NOMO-1 treated with dmso at 0.1 percent for 144 hours (cell line): Measurements from ENCODE around the gene CD151.

Source experiments
- DNase-seq: peaks from one replicate; lab custom pipeline; 2025; ENCODE audit not compliant: unreplicated experiment; lab: John Stamatoyannopoulos, UW

CD151 gene

DNA sequence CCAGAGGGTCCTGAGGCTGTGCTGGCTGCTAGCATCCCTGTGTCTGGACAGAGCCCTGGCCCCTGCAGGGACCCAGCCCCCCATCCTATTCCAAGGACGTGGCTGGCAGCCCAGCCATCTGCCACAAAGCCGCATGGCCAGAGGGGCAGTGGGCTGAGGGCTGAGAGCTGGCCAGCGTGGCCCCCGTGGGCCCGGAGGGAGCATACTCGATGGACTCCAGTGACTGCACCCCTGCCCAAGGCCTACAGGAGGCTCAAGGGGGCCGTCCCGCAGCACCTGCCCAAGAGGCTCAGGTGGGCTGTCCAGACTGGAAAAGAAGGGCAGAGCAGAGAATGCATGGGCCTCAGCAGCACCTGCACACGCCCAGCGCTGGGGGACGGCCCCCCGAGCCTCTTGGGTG, 23.0 kb downstream of the CD151 start:
- no peak for DNase-seq

GRCh38 chr11:856397-856796, 23.6 kb downstream of the CD151 start:
- DNase-seq, result no peak

DNA sequence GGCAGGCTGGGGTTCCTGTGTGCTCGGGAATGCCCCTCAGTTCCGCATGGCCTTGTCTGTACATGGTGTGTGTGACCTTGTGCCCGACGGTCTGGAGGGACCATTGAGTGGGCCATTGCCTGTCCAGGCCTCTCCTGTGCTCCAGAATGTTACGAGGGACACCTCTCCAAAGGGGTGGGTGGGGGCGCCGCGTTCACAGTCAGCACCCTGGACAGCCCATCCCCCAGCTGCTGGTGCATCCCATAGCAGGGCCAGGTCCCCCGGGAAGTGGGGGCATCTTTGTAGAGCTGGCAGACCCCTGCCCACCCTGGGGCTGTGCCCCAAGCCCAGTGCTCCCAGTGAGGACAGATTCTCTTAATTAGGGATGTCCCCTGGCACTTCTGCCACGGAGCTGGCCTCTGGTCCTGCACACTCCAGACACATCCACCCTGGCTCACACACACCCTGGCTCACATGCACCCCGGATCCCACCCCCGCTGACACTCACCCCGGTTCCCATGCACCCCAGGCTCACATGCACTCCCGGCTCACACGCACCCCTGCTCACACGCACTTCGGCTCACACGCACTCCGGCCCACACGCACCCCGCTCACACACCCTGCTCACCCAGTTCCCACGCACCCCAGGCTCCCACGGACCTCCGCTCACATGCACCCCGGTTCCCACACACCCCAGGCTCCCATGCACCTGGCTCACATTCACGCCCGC, 25.5 kb downstream of the CD151 start:
- DNase-seq, result no peak

DNA sequence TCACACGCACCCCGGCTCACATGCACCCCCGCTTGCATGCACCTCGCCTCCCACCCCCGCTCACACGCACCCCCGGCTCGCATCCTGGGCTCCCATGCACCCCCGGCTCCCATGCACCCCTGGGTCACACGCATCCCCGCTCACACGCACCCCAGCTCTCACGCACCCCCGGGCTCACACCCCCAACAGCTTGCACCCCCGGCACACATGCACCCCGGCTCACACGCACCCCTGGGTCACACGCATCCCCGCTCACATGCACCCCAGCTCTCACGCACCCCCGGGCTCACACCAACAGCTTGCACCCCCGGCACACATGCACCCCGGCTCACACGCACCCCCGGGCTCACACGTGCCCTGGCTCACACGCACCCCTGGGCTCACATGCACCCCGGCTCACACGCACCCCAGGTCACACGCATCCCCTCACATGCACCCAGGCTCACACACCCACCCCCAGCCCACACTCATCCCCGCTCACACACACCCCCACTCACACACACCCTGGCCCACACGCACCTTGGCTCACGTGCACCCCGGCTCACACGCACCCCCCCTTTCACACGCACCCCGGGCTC, 26.1 kb downstream of the CD151 start:
- no peak for DNase-seq

- DNase-seq, result no peak
Observed at GRCh38 chr11:859394-860131, 26.8 kb downstream of the CD151 start.

DNA sequence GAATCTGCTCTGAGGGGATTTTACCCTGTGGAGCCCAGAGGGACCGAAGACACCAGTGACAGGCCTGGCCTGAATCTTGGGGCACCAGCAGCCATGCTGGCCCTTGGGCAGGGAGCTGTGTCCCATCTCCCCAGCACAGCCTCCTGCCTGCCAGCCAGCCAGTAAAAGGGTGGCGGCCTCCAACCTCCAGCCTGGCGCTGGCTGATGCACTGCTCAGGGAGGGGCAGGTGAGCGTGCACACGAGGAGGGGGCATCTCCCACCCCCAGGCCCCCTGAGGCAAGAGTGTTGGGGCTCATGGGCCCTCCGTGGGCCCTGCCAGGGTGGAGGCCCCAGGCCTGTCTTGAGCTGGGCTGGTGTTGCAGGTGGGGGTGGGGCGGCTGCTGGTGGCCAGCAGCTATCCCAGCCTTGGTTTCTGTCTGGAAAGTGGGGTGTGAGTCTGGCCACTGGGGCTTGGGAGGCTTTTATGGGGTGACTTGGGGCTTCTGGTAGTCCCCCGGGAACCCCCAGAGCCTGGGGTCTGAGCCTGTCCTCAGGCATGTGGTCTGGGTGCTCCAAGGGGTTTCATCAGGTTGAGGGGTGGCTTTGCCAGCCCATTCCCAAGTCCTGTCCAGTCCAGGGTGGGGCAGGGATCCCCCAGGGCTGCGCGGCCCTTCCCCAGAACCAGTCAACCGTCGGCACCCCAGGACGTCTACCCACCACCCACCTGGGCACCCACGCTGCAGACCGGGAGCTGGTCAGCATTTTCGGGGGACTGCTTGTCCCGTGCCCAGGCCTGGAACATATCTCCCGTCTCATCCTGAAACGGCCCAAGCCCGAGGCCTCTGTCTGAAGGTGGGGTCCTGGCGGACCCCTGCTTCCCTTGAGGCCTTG, 27.7 kb downstream of the CD151 start:
- DNase-seq, result no peak

GRCh38 chr11:861105-861479, 28.3 kb downstream of the CD151 start:
- DNase-seq, result no peak

DNA sequence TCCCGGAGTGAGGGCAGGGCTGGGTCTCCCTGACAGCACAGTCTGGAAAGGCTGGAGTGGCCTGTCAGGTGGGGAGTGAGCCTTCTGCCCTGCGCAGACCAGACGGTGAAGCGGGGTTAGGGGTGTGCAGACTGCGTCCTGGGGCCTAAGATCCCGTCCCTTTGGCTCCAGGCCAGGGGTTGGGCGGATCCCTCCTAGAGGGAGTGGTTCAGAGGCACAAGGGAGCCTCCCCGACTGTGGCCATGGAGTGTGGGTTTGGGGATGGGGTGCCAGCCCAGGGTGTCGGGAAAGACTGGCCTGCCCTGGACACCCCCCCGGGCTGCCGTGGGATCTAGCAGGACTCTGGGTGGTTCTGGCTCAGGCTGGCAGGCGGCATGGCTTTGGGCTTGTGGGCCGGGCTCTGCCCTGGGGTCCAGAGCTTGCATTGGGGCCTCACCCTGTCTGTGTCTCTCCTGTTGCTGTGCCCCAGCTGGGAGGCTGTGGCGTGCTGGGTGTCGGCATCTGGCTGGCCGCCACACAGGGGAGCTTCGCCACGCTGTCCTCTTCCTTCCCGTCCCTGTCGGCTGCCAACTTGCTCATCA, 29.4 kb downstream of the CD151 start:
- DNase-seq, result no peak

DNA sequence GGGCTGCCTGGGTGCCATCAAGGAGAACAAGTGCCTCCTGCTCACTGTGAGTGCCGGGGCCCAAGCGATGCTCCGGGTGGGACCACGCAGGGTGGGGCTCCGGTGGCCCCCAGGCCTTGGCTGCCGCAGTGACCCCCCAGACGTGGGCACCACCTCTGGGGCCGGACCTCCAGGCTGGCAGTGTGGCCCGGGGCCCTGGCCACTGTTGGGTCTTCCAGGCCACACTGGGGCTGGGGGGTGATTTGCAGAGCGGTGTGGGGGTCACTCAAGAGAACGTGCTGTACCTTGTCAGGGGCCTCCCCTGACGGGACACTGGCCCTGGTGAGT, 29.9 kb downstream of the CD151 start:
- no peak for DNase-seq

GRCh38 chr11:863023-863909, 30.5 kb downstream of the CD151 start:
- no peak for DNase-seq

- no peak for DNase-seq
Observed at GRCh38 chr11:863910-864827, 31.4 kb downstream of the CD151 start.

DNA sequence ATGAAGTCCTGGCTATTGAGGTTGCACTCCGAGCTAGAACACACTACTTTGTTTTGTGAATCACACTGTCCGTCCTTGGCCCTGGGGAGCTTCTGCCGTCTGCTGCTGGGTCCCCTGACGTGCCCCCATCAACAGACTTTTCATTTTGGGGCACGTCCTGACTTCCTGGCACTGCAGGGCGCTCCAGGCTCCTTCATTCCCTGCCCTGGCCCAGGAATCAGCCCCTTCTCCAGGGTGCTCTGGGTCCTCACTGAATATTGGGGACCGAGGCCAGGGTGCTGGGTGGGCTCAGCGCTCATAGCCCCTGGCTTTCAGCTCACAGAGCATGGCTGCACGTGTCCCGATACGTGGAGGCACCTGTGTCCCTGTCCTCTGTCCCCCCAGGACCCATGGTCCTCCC, 32.1 kb downstream of the CD151 start:
- no peak for DNase-seq

- no peak for DNase-seq
Observed at GRCh38 chr11:865462-866430, 33.0 kb downstream of the CD151 start.

DNA sequence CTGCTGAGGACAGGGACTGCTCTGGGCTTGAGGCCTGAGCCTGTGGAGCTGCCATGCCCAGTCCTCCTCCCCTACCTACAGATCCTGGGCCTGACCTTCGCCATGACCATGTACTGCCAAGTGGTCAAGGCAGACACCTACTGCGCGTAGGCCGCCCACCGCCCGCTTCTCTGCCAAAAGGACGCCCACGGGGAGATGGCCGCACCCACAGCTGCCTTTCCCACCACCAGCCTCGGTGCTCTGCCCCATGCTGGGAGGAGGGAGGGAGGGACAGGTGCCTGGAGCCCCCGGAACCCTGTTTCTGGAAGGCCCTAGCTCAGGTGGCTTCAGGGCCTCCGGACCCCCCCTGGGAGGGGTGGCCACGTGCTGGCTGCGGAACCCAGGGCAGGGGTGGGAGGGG, 33.7 kb downstream of the CD151 start:
- no peak for DNase-seq

- no peak for DNase-seq
Observed at GRCh38 chr11:867856-868358, 35.2 kb downstream of the CD151 start.

- DNase-seq, result no peak
Observed at GRCh38 chr11:868394-868793, 35.6 kb downstream of the CD151 start.

DNA sequence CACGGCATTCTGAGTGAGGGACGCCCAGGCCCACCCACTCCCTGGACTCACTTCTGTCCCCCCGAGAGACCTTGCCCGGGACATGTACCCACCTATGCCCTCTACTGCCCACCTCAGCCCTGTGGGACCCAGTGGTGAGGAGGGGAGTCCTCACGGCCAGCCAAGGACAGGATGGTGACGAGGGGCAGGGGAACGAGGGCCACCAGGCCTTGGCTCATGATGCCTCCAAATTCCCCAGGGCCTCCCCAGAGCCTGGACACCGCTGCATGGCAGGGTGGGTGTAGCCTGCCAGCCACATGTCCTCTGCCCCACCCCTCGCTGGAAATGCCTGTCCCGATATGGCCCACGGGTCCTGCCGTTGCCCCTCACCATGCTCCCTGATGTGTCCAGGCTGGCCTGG, 36.0 kb downstream of the CD151 start:
- no peak for DNase-seq
